HEK293 (cell line): Measurements from ENCODE around the gene ELOVL4.

Source experiments
- AEBP2 ChIP-seq: fragments of 450-650 bp; formaldehyde crosslinking; IDR thresholded peaks from 2 replicates; pipeline ENCODE4 v1.5.1; 2016; ENCODE audit warnings: missing biosample characterization, missing genetic modification characterization, borderline replicate concordance
- CTCF ChIP-seq: fragments of 450-650 bp; formaldehyde crosslinking; IDR thresholded peaks from 2 replicates; pipeline ENCODE4 v1.5.1; 2016; ENCODE audit warnings: missing biosample characterization, missing genetic modification characterization
- ELK4 ChIP-seq: IDR thresholded peaks from 2 replicates; pipeline ENCODE4 v1.6.1; 2011; ENCODE audit warnings: mild to moderate bottlenecking, low read depth, low read length, borderline replicate concordance
- HOXA7 ChIP-seq: sonication (generic); formaldehyde crosslinking; IDR thresholded peaks from 2 replicates; pipeline ENCODE4 v1.8.1; 2022; ENCODE audit warnings: missing genetic modification reagents, borderline replicate concordance
- IKZF3 ChIP-seq: fragments of 450-650 bp; IDR thresholded peaks from 2 replicates; pipeline ENCODE4 v1.5.0; 2018; ENCODE audit warnings: missing biosample characterization, mild to moderate bottlenecking, missing genetic modification characterization, moderate library complexity
- KLF7 ChIP-seq: fragments of 450-650 bp; formaldehyde crosslinking; IDR thresholded peaks from 2 replicates; pipeline ENCODE4 v1.5.1; 2016; ENCODE audit warnings: missing biosample characterization, missing genetic modification characterization, borderline replicate concordance
- SP2 ChIP-seq: fragments of 450-650 bp; formaldehyde crosslinking; IDR thresholded peaks from 2 replicates; pipeline ENCODE4 v1.5.1; 2016; ENCODE audit warnings: missing biosample characterization, missing genetic modification characterization
- ZBTB1 ChIP-seq: fragments of 450-650 bp; formaldehyde crosslinking; IDR thresholded peaks from 2 replicates; pipeline ENCODE4 v1.5.1; 2016; ENCODE audit warnings: missing biosample characterization, missing genetic modification characterization
- ZBTB20 ChIP-seq: fragments of 450-650 bp; formaldehyde crosslinking; IDR thresholded peaks from 2 replicates; pipeline ENCODE4 v1.5.1; 2016; ENCODE audit warnings: missing biosample characterization, missing genetic modification characterization
- ZBTB26 ChIP-seq: fragments of 450-650 bp; formaldehyde crosslinking; optimal IDR thresholded peaks from 2 replicates; pipeline ENCODE3; 2016; ENCODE audit warnings: missing biosample characterization, mild to moderate bottlenecking, missing genetic modification characterization
- ZBTB8A ChIP-seq: fragments of 450-650 bp; formaldehyde crosslinking; IDR thresholded peaks from 2 replicates; pipeline ENCODE4 v1.5.1; 2016; ENCODE audit warnings: missing biosample characterization, missing genetic modification characterization
- ZFHX2 ChIP-seq: fragments of 450-650 bp; formaldehyde crosslinking; conservative IDR thresholded peaks from 2 replicates; pipeline ENCODE4 v1.5.1; 2016; ENCODE audit warnings: missing biosample characterization, missing genetic modification characterization
- ZFP37 ChIP-seq: fragments of 450-650 bp; formaldehyde crosslinking; IDR thresholded peaks from 2 replicates; pipeline ENCODE4 v1.5.1; 2016; ENCODE audit warnings: missing biosample characterization, missing genetic modification characterization
- ZFP41 ChIP-seq: fragments of 450-650 bp; formaldehyde crosslinking; IDR thresholded peaks from 2 replicates; pipeline ENCODE4 v1.5.1; 2016; ENCODE audit warnings: missing biosample characterization, missing genetic modification characterization, borderline replicate concordance
- ZNF114 ChIP-seq: fragments of 450-650 bp; formaldehyde crosslinking; IDR thresholded peaks from 2 replicates; pipeline ENCODE4 v1.5.0; 2017; ENCODE audit warnings: missing biosample characterization, missing genetic modification characterization
- ZNF140 ChIP-seq: fragments of 450-650 bp; formaldehyde crosslinking; IDR thresholded peaks from 2 replicates; pipeline ENCODE4 v1.5.1; 2016; ENCODE audit warnings: missing biosample characterization, missing genetic modification characterization
- ZNF148 ChIP-seq: fragments of 450-650 bp; formaldehyde crosslinking; IDR thresholded peaks from 2 replicates; pipeline ENCODE4 v1.5.0; 2017; ENCODE audit warnings: missing biosample characterization, missing genetic modification characterization, borderline replicate concordance
- ZNF157 ChIP-seq: fragments of 450-650 bp; formaldehyde crosslinking; IDR thresholded peaks from 2 replicates; pipeline ENCODE4 v1.5.1; 2016; ENCODE audit warnings: missing biosample characterization, missing genetic modification characterization
- ZNF169 ChIP-seq: fragments of 450-650 bp; formaldehyde crosslinking; IDR thresholded peaks from 2 replicates; pipeline ENCODE4 v1.5.1; 2016; ENCODE audit warnings: missing biosample characterization, missing genetic modification characterization
- ZNF202 ChIP-seq: fragments of 450-650 bp; formaldehyde crosslinking; IDR thresholded peaks from 2 replicates; pipeline ENCODE4 v1.5.1; 2016; ENCODE audit warnings: missing biosample characterization, missing genetic modification characterization, borderline replicate concordance
- ZNF266 ChIP-seq: fragments of 450-650 bp; formaldehyde crosslinking; IDR thresholded peaks from 2 replicates; pipeline ENCODE4 v1.5.1; 2016; ENCODE audit warnings: missing biosample characterization, missing genetic modification characterization, low read depth
- ZNF341 ChIP-seq: fragments of 450-650 bp; formaldehyde crosslinking; IDR thresholded peaks from 2 replicates; pipeline ENCODE4; 2016; ENCODE audit warnings: low read depth, missing biosample characterization, missing genetic modification characterization
- ZNF398 ChIP-seq: fragments of 450-650 bp; formaldehyde crosslinking; IDR thresholded peaks from 2 replicates; pipeline ENCODE4 v1.5.1; 2017; ENCODE audit warnings: missing biosample characterization, missing genetic modification characterization
- ZNF560 ChIP-seq: fragments of 450-650 bp; formaldehyde crosslinking; IDR thresholded peaks from 2 replicates; pipeline ENCODE4 v1.5.1; 2017; ENCODE audit warnings: missing biosample characterization, missing genetic modification characterization, borderline replicate concordance
- ZNF596 ChIP-seq: fragments of 450-650 bp; IDR thresholded peaks from 2 replicates; pipeline ENCODE4 v1.5.0; 2018; ENCODE audit warnings: missing biosample characterization, mild to moderate bottlenecking, missing genetic modification characterization, moderate library complexity
- ZNF621 ChIP-seq: fragments of 450-650 bp; formaldehyde crosslinking; IDR thresholded peaks from 2 replicates; pipeline ENCODE4 v1.5.1; 2017; ENCODE audit warnings: missing biosample characterization, missing genetic modification characterization
- ZNF626 ChIP-seq: fragments of 450-650 bp; sonication (Bioruptor Pico); formaldehyde crosslinking; IDR thresholded peaks from 2 replicates; pipeline ENCODE4 v1.5.1; 2018; ENCODE audit warnings: missing biosample characterization, missing genetic modification characterization, inconsistent platforms
- ZNF639 ChIP-seq: fragments of 450-650 bp; formaldehyde crosslinking; IDR thresholded peaks from 2 replicates; pipeline ENCODE4 v1.5.1; 2016; ENCODE audit warnings: missing biosample characterization, missing genetic modification characterization
- ZNF660 ChIP-seq: fragments of 450-650 bp; IDR thresholded peaks from 2 replicates; pipeline ENCODE4 v1.5.1; 2018; ENCODE audit warnings: missing biosample characterization, mild to moderate bottlenecking, missing genetic modification characterization
- ZNF677 ChIP-seq: fragments of 450-650 bp; IDR thresholded peaks from 2 replicates; pipeline ENCODE4 v1.5.0; 2018; ENCODE audit warnings: missing biosample characterization, mild to moderate bottlenecking, missing genetic modification characterization, moderate library complexity

ELOVL4 gene

GRCh38 chr6:79869600-79870084, 77.7 kb downstream of the ELOVL4 start (continued):
- peak; percentile 86 for TF ChIP-seq CTCF
- TF ChIP-seq KLF7 (tag by site-specific recombination): no peak
- TF ChIP-seq ZFP41 (tag by site-specific recombination): no peak
- TF ChIP-seq HOXA7 (CRISPR knock-in tag): no peak
- no peak for TF ChIP-seq ZNF639 (tag by site-specific recombination)
- no peak for TF ChIP-seq IKZF3 (tag by site-specific recombination)
- no peak for TF ChIP-seq ZNF596 (tag by site-specific recombination)
- TF ChIP-seq ZNF157 (tag by site-specific recombination): no peak
- no peak for TF ChIP-seq ZNF621
- TF ChIP-seq ZFP37 (tag by site-specific recombination): no peak
- no peak for TF ChIP-seq ZNF626 (tag by site-specific recombination)
- TF ChIP-seq ZNF266 (tag by site-specific recombination): no peak
- no peak for TF ChIP-seq ZNF169 (tag by site-specific recombination)
- TF ChIP-seq ZNF114 (tag by site-specific recombination): no peak
- TF ChIP-seq ZNF341 (tag by site-specific recombination): no peak
- no peak for TF ChIP-seq ZNF140 (tag by site-specific recombination)
- no peak for TF ChIP-seq SP2 (tag by site-specific recombination)
- peak; percentile 42 for TF ChIP-seq ZBTB20
- no peak for TF ChIP-seq ZFHX2
- no peak for TF ChIP-seq AEBP2 (tag by site-specific recombination)
- TF ChIP-seq ZNF398 (tag by site-specific recombination): no peak
- TF ChIP-seq ZBTB1: no peak
- no peak for TF ChIP-seq ZNF148
- TF ChIP-seq ZNF660: 0 out of 2 replicates have a peak, but pooled peaks have one; percentile 43
- TF ChIP-seq ZNF560 (tag by site-specific recombination): no peak
- TF ChIP-seq ELK4: no peak
- no peak for TF ChIP-seq ZNF677
- TF ChIP-seq ZBTB8A: 0 out of 2 replicates have a peak, but pooled peaks have one; percentile 14
- no peak for TF ChIP-seq ZNF202 (tag by site-specific recombination)
- TF ChIP-seq ZBTB26 (tag by site-specific recombination): no peak
